B cell (primary cell): ENCODE measurements around the gene MESD.

ENCODE experiments used
- CTCF ChIP-seq: fragments of 200-600 bp; IDR thresholded peaks from one replicate; pipeline ENCODE4 v1.8.0; 2022; ENCODE audit warnings: antibody characterized with exemption, mild to moderate bottlenecking
- EZH2 ChIP-seq: IDR thresholded peaks from 2 replicates; pipeline ENCODE4 v1.6.1; 2012; ENCODE audit warnings: borderline replicate concordance, low read depth, mild to moderate bottlenecking, moderate library complexity, low read length; ENCODE audit not compliant: insufficient read depth, poor library complexity, severe bottlenecking

- TF ChIP-seq CTCF, result no peak
- TF ChIP-seq EZH2, result no peak
Measured at GRCh38 chr15:80982205-80982604, 7.4 kb downstream of the MESD start.
